GM18951 (cell line): ENCODE measurements around the gene EIF3B.
"Not testable (repeated sequence)": the region's sequence is repeated elsewhere in the genome, so short reads cannot be mapped to it uniquely, and the experiment has no call there.

ENCODE experiments used
- POLR2A ChIP-seq: IDR thresholded peaks from 4 replicates; pipeline ENCODE4 v1.6.1; 2011; ENCODE audit warnings: mild to moderate bottlenecking; ENCODE audit not compliant: insufficient read length, insufficient read depth; ENCODE audit errors: extremely low read depth
- in situ Hi-C: fragments of 300-500 bp; cut with MboI; formaldehyde crosslinking; loops from one replicate; pipeline ENCODE4 v1.12.0; 2022; ENCODE audit warnings: low sequenced_read_pairs, mixed read lengths, inconsistent platforms; ENCODE audit not compliant: unreplicated experiment

The EIF3B gene

DNA sequence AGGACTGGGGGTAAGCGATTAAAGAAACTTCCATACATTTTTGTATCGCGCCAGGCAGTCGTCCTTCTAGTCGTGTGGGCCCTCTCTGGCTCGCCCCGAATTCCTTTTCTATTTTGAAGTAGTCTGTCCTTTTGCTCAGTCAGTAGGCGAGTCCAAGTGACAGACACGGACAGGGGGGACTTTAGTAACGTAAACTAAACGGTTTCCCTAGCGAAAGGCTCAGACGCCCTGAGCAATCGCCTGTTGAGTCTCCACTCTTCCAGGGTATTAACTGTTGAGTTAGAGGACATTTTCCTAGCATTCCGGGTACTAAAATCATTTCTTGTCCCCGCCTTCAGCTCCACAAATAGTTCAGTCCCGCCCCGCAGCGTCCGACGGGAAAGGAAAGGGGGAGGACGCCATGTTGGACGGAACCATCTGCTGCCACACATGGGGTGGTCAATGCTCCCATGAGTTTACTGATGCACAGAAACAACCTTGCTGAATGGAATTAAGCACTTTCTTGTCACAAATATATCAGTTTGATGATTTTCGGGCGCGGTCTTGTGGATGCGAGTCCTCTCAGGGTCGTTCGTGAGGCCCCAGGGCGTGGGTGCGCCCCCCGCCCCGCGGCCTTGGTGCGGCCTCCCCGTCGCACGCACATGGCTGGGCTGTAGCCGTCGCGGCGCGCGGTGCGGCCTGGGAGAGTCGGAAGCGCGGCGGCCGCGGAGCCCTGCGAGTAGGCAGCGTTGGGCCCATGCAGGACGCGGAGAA lies at the start of gene EIF3B:
Gene EIF3B (plus strand): TSS at position 642 of the 753 bp plus-strand sequence. CDS start 95 bp downstream, at position 737.
- in situ Hi-C loops, result no loop called here
- peak; percentile 96 for TF ChIP-seq POLR2A

DNA sequence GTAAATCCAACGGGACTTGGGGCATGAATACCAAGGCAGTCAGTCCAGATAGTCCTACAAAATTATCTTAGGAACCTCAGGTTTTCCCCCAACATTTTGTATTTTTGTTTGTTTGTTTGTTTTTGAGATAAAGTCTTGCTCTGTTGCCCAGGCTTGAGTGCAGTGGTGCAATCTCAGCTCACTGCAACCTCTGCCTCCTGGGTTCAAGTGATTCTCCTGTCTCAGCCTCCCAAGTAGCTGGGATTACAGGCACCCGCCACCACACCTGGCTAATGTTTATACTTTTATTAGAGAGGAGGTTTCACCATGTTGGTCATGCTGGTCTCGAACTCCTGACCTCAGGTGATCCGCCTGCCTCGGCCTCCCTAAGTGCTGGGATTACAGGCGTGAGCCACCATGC lies 49.4 kb upstream of the EIF3B start:
- in situ Hi-C loops, result not testable (repeated sequence)

DNA sequence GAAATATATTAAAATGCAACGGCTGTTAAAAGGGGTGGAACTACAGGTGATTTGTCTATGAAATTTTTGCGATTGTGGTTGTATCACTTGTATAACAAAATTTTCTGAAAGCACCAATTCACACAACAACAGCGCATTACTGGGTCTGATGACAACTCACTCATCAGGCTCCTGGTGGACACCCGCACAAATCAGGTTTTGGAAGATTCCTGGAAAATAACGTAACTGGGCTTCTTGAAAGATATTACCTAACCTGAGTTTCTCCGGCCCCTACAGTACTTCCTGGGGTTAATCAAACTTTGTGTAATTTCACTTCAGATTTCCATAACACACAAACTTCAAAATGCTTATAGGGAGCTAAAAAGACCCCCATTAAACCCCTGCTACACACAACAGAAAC lies 47.9 kb upstream of the EIF3B start:
- in situ Hi-C loops, result no loop called here
- no peak for TF ChIP-seq POLR2A

DNA sequence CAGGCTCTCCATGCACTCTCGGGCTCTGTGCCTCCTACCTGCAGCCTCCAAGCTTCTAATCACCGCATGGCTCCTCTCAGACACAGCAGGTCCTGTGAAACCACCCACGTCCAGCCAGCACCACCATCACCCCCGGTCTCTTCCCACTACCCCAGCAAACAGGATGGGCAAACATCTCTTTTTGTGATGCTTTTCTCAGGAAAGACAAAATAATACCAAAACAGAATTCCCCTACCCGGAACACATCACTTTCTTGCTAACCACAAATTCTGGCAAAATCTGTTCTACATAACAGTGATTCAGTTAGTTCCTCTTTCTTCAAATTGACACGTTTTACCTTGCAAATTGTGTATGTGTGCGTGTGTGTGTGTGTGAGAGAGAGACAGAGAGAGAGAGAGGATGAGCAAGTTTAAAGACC lies 46.9 kb upstream of the EIF3B start:
- peak; percentile 33 for TF ChIP-seq POLR2A
- in situ Hi-C loops, result no loop called here

DNA sequence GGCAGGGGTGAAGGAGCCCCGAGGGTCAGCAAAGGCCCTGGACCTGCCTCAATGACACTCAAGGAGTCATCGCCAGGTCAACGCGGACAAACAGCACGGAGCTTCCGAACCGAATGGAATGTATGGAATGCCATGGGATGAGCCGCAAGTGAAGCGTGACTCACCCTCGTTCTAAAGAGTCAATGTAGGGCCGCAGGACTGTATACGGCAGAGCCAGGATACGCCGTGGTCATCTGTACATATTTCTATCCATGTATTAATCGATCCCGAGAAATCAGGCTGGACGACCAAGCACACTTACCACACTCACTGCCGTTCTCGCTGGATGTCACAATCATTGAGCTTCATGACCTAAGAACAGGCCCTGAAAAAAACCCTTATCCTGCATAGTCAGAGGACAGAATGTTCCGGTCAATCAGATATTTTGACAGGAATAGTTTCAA lies 44.7 kb upstream of the EIF3B start:
- TF ChIP-seq POLR2A, result no peak
- in situ Hi-C loops, result no loop called here

DNA sequence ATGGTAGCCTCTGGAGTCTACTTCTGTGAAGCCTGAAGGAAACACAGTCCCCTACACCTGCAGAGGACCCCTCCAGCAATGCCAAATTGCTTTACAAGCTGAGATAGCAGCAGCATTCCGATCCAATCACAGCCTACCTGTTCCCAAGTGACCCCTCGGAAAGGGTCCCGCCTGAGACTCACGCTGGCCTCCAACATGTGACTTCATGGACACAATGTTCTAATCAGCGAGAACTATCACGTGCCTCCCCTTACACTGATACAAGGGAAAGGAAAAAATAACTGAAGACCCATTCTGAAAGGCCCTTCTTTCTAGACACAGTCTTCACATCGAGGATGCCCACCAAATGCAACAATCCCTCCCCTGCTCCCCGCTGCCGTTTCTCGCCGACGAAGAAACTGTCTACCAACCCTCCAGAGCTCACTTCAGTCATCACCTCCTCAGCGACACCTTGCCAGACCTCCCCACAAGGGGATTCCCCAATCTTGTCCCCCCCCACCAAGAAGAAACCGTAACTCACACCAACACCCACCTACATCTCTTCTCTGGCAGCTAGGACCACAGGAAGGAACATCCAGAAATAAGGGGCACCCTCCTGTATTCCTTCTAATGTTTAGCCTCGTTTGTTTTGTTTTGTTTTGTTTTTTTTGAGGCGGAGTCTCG lies 42.2 kb upstream of the EIF3B start:
- no peak for TF ChIP-seq POLR2A

DNA sequence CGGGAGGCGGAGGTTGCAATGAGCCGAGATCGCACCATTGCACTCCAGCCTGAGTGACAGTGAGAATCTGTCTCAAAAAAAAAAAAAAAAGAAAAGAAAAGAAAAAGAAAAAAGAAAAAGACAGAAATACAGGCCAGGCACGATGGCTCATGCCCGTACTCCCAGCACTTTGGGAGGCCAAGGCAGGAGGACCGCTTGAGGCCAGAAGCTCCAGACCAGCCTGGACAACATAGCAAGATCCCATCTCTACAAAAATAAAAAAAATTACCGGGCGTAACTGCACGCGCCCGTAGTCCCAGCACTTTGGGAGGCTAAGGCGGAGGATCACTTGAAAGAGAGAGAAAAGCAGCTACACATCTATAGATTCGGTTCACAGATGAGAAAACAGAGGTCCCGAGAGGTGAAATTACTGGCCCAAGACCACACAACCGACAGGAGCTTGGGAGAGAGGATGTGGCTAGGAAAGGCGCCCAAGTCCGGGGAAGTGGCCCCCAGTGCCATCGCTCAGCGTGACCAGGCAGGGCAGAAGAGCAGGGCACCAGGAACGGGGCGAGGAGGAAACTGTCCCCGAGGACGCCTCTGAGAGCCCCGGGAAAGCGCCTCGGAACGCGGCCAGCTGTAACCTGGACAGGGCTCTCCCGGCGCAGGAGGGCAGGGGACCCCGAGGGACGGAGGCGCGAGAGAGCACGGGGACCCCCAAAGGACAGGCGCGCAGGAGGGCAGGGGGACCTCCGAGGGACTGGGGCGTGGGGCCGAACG lies 41.0 kb upstream of the EIF3B start:
- TF ChIP-seq POLR2A, result no peak
- in situ Hi-C loops, result no loop called here

More for the DNA sequence above, 42.2 kb upstream of the EIF3B start:
- in situ Hi-C loops, result no loop called here

DNA sequence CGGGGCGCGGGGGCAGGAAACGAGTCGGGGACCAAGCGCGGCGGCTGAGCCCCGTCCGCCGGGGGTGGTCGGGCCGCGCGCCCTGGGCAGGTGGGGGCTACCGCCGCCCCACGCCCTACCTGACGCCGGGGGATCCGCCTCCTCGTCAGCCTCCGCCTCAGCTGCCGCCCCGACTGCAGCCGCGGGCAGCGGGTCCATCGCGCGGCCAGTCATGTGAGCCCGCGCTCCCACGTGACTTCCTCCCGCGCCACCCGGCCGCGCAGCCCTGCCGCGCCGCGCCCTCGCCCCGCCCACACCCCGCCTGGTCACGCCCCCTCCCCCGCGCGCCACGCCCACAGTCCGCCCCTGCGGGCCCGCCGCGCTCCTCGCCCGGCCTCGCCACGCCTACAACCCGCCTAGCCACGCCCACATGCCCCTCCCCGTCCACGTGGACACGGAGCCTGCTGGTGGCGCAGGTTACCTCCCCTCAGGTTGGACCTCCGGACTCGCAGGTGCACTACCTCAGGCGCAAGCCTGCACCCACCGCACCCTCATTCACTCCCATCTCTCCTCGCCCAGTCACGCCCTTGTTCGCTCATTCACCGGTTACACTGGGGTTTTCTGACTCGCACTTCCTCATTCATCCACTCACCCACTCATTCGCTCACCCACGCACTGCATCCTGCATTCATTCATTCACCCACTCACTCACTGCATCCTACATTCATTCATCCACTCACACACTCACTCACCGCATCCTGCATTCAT lies 40.2 kb upstream of the EIF3B start, which contains the start of gene SNX8:
Gene SNX8 (minus strand): TSS at position 233 of the 747 bp plus-strand sequence. CDS start 20 bp downstream, at position 213.
- TF ChIP-seq POLR2A, result peak; percentile 85
- in situ Hi-C loops, result no loop called here

DNA sequence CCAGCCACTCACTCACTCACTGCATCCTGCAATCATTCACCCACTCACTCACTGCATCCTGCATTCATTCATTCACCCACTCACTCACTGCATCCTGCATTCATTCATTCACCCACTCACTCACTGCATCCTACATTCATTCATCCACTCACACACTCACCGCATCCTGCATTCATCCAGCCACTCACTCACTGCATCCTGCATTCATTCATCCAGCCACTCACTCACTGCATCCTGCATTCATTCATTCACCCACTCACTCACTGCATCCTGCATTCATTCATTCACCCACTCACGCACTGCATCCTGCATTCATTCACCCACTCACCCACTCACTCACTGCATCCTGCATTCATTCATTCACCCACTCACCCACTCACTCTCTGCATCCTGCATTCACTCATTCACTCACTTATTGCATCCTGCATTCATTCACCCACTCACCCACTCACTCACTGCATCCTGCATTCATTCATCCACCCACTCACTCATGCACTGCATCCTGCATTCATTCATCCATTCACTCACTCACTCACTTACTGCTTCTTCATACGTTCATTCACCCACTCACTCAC lies 39.6 kb upstream of the EIF3B start:
- in situ Hi-C loops, result not testable (repeated sequence)

DNA sequence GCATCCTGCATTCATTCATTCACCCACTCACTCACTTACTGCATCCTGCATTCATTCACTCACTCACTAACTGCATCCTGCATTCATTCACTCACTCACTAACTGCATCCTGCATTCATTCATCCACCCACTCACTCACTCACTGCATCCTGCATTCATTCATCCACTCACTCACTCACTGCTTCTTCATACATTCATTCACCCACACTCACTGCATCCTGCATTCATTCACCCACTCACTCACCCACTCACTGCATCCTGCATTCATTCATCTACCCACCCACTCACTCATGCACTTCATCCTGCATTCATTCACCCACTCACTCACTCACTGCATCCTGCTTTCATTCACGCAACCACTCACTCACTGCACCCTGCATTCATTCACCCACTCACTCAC lies 38.8 kb upstream of the EIF3B start:
- TF ChIP-seq POLR2A, result no peak
- in situ Hi-C loops, result no loop called here

DNA sequence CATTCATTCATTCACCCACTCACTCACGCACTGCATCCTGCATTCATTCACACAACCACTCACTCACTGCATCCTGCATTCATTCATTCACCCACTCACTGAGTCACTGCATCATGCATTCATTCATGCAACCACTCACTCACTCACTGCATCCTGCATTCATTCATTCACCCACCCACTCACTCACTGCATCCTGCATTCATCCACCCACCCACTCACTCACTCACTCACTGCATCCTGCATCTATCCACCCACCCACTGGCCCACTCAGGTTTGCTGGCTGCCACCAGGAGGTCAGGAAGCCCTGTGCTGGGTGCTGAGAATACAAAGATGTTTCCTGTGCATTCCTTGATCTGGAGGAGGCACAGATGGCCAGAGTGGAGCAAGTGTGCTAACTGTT lies 38.0 kb upstream of the EIF3B start:
- TF ChIP-seq POLR2A, result no peak
- in situ Hi-C loops, result no loop called here

DNA sequence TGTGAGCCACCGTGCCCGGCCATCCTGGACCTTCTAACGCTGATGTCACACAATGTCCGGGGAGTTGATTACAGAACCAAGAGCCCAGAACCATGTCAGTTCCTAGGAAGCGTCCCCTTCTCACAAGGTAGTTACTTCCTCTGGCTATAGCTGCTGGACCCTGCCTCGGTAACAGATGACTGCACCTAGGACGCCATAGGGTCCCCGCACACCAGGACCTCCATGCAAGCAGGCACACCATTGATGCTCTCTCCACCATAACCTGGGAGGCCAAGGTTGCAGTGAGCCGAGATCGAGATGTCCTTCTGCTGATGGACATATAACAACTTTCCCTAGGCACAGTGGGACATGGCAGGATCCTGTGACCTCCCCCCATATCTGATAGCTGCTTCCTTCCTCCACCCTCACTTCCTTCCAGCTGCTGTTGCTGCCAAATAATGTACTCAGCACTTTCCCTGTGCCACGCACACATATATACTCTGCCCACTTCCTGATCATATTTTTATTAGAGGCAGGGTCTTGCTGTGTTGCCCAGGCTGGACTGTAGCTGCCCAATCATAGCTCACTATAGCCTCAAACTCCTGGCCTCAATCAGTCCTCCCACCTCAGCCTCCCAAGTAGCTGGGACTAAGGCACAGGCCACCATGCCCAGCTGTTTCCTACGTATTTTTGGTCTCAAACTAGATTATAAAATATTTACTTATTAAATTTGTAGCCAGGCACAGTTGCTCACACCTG lies 36.9 kb upstream of the EIF3B start:
- in situ Hi-C loops, result no loop called here
- TF ChIP-seq POLR2A, result no peak

DNA sequence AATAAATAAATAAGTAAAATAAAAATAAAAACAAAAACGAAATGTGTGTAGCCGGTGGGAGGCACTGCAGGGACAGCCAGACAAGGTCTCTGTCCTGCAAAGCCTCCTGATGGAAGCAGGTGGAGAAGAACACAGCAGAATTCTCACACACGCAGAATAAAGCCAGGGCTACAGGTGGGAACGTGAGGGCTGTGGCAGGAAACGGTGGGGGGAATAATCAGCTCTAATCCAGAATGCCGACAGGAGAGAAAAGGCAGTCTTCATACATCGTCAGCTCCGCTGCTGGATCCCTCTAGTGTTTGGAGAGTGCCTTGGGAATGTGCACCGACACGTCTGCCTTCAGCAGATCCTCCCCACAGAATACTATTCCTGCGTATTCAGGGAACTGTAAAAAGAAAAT lies 33.6 kb upstream of the EIF3B start:
- TF ChIP-seq POLR2A, result no peak
- in situ Hi-C loops, result no loop called here
